GM12891 (cell line): ENCODE data around the gene PRX.

Source experiments
- POLR2A ChIP-seq: IDR thresholded peaks from 2 replicates; pipeline ENCODE4 v1.6.1; 2011; ENCODE audit warnings: low read depth, low read length, control low read depth
- POU2F2 ChIP-seq: IDR thresholded peaks from 2 replicates; pipeline ENCODE4 v1.6.1; 2011; ENCODE audit warnings: low read depth, mild to moderate bottlenecking, control low read depth, low read length, moderate library complexity
- TAF1 ChIP-seq: IDR thresholded peaks from 2 replicates; pipeline ENCODE4 v1.6.1; 2011; ENCODE audit warnings: low read depth, low read length, control low read depth

DNA sequence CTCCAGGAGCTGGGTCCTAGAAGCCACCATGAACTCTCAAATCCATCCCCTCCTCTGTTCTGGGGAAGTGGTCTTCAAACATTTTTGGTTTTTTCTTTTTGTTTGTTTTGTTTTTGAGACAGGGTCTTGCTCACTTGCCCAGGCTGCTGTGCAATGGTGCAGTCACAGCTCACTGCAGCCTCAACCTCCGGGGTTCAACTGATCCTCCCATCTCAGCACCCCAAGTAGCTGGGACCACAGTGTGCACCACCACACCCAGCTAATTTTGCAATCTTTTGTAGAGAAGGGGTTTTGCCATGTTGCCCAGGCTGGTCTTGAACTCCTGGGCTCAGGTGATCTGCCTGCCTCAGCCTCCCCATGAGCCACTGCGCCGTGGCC lies 45.4 kb upstream of the PRX start:
- TF ChIP-seq POLR2A (no peak), TAF1 (no peak), POU2F2 (no peak)
